Fibroblast of skin of back (primary cell): ENCODE measurements around the gene HS6ST2.
A peak's percentile ranks its signal among the peaks of the same experiment; 100 is the strongest.
"Not testable (repeated sequence)": the region's sequence is repeated elsewhere in the genome, so short reads cannot be mapped to it uniquely, and the experiment has no call there.

Experiments used
- DNase-seq: peaks from one replicate; pipeline ENCODE4 v3.0.0-alpha.2; 2013

The HS6ST2 gene

GRCh38 chrX:132940727-132941327, 17.6 kb downstream of the HS6ST2 start:
- no peak for DNase-seq

GRCh38 chrX:132933170-132933569, 25.3 kb downstream of the HS6ST2 start:
- no peak for DNase-seq

- DNase-seq: no peak
Measured at GRCh38 chrX:132924426-132924825, 34.0 kb downstream of the HS6ST2 start.

- no peak for DNase-seq
Measured at GRCh38 chrX:132918523-132918922, 39.9 kb downstream of the HS6ST2 start.

GRCh38 chrX:132916349-132916748, 42.1 kb downstream of the HS6ST2 start:
- no peak for DNase-seq

- peak; percentile 76 for DNase-seq
Measured at GRCh38 chrX:132909643-132910042, 48.8 kb downstream of the HS6ST2 start.

GRCh38 chrX:132908891-132909290, 49.5 kb downstream of the HS6ST2 start:
- DNase-seq: peak; percentile 1

- no peak for DNase-seq
Measured at GRCh38 chrX:132900633-132901293, 57.7 kb downstream of the HS6ST2 start.

- DNase-seq: no peak
Measured at GRCh38 chrX:132887569-132887968, 70.9 kb downstream of the HS6ST2 start.

GRCh38 chrX:132883358-132883915, 75.0 kb downstream of the HS6ST2 start:
- no peak for DNase-seq

GRCh38 chrX:132880753-132881152, 77.7 kb downstream of the HS6ST2 start:
- not testable (repeated sequence) for DNase-seq

GRCh38 chrX:132877954-132878536, 80.4 kb downstream of the HS6ST2 start:
- DNase-seq: no peak

- DNase-seq: no peak
Measured at GRCh38 chrX:132876523-132877338, 81.7 kb downstream of the HS6ST2 start.

GRCh38 chrX:132875650-132876522, 82.5 kb downstream of the HS6ST2 start:
- no peak for DNase-seq

- DNase-seq: no peak
Measured at GRCh38 chrX:132862562-132862961, 95.9 kb downstream of the HS6ST2 start.

- no peak for DNase-seq
Measured at GRCh38 chrX:132861076-132861475, 97.4 kb downstream of the HS6ST2 start.

- no peak for DNase-seq
Measured at GRCh38 chrX:132860200-132860599, 98.2 kb downstream of the HS6ST2 start.

GRCh38 chrX:132858018-132858417, 100.4 kb downstream of the HS6ST2 start:
- no peak for DNase-seq

- DNase-seq: no peak
Measured at GRCh38 chrX:132855780-132856341, 102.6 kb downstream of the HS6ST2 start.

GRCh38 chrX:132853040-132853439, 105.4 kb downstream of the HS6ST2 start:
- DNase-seq: peak; percentile 22

GRCh38 chrX:132848296-132848970, 110.0 kb downstream of the HS6ST2 start:
- DNase-seq: no peak
